HepG2 (cell line): ENCODE data around the gene BRAF. TPM values are rescaled to one million over a fixed set of nuclear protein-coding genes. Genes with fewer than 3 reads are reported as not detected.
A peak's percentile ranks its signal among the peaks of the same experiment; 100 is the strongest.

ENCODE experiments used
- ATM ChIP-seq: fragments of 450-650 bp; IDR thresholded peaks from 2 replicates; pipeline ENCODE4 v1.7.1; 2017; ENCODE audit warnings: mild to moderate bottlenecking, borderline replicate concordance
- BCL3 ChIP-seq: sonication (generic); formaldehyde crosslinking; IDR thresholded peaks from 2 replicates; pipeline ENCODE4 v1.5.1; 2020; ENCODE audit warnings: mild to moderate bottlenecking, missing genetic modification reagents, moderate library complexity
- CEBPG ChIP-seq: IDR thresholded peaks from 2 replicates; pipeline ENCODE4 v1.6.1; 2016
- DNMT1 ChIP-seq: sonication (generic); formaldehyde crosslinking; IDR thresholded peaks from 2 replicates; pipeline ENCODE4 v1.5.1; 2020; ENCODE audit warnings: mild to moderate bottlenecking, missing genetic modification reagents
- GZF1 ChIP-seq: sonication (generic); formaldehyde crosslinking; IDR thresholded peaks from 2 replicates; pipeline ENCODE4 v1.5.1; 2020; ENCODE audit warnings: mild to moderate bottlenecking, missing genetic modification reagents
- KDM5B ChIP-seq: sonication (generic); formaldehyde crosslinking; IDR thresholded peaks from 2 replicates; pipeline ENCODE4 v1.4.0; 2020; ENCODE audit warnings: missing genetic modification reagents, mild to moderate bottlenecking, borderline replicate concordance
- MEIS1 ChIP-seq: sonication (generic); formaldehyde crosslinking; IDR thresholded peaks from 2 replicates; pipeline ENCODE4 v1.9.0; 2021; ENCODE audit warnings: mild to moderate bottlenecking, missing genetic modification reagents, moderate library complexity, borderline replicate concordance
- PBX3 ChIP-seq: sonication (generic); formaldehyde crosslinking; IDR thresholded peaks from 2 replicates; pipeline ENCODE4 v1.8.1; 2023; ENCODE audit warnings: missing genetic modification reagents, inconsistent platforms, borderline replicate concordance
- PITX1 ChIP-seq: sonication (generic); formaldehyde crosslinking; IDR thresholded peaks from 2 replicates; pipeline ENCODE4 v1.5.1; 2020; ENCODE audit warnings: mild to moderate bottlenecking, missing genetic modification reagents
- TARDBP ChIP-seq: sonication (generic); formaldehyde crosslinking; IDR thresholded peaks from 2 replicates; pipeline ENCODE4 v1.8.0; 2022; ENCODE audit warnings: mild to moderate bottlenecking, missing genetic modification reagents
- THRA ChIP-seq: sonication (generic); formaldehyde crosslinking; IDR thresholded peaks from 2 replicates; pipeline ENCODE4 v1.4.0; 2020; ENCODE audit warnings: missing genetic modification reagents, borderline replicate concordance
- ZBTB44 ChIP-seq: sonication (generic); formaldehyde crosslinking; IDR thresholded peaks from 2 replicates; pipeline ENCODE4 v1.4.0; 2020; ENCODE audit warnings: missing genetic modification reagents
- ZFP41 ChIP-seq: sonication (generic); formaldehyde crosslinking; IDR thresholded peaks from 2 replicates; pipeline ENCODE4 v1.4.0; 2020; ENCODE audit warnings: mild to moderate bottlenecking, missing genetic modification reagents, borderline replicate concordance
- ZKSCAN1 ChIP-seq: fragments of 150-350 bp; IDR thresholded peaks from 2 replicates; pipeline ENCODE4 v1.6.1; 2014; ENCODE audit warnings: low read length
- ZNF17 ChIP-seq: sonication (generic); formaldehyde crosslinking; IDR thresholded peaks from 2 replicates; pipeline ENCODE4 v1.5.0; 2020; ENCODE audit warnings: mild to moderate bottlenecking, missing genetic modification reagents
- ZNF205 ChIP-seq: IDR thresholded peaks from 2 replicates; pipeline ENCODE4 v1.6.1; 2018; ENCODE audit warnings: missing biosample characterization, missing genetic modification reagents
- ZNF468 ChIP-seq: sonication (generic); formaldehyde crosslinking; IDR thresholded peaks from 2 replicates; pipeline ENCODE4 v1.8.0; 2022; ENCODE audit warnings: mild to moderate bottlenecking, moderate library complexity, missing genetic modification reagents
- ZNF550 ChIP-seq: sonication (generic); formaldehyde crosslinking; IDR thresholded peaks from 2 replicates; pipeline ENCODE4 v1.4.0; 2020; ENCODE audit warnings: mild to moderate bottlenecking, missing genetic modification reagents, borderline replicate concordance
- ZNF737 ChIP-seq: sonication (generic); formaldehyde crosslinking; IDR thresholded peaks from 2 replicates; pipeline ENCODE4 v1.5.0; 2020; ENCODE audit warnings: missing genetic modification reagents, mild to moderate bottlenecking, borderline replicate concordance
- polyA plus RNA-seq, 8 experiments: library from polyadenylated mRNA; depleted of rRNA in 3 of 8; stranded (reverse) in 7 of 8; unstranded in 1 of 8; fragments of >200 nt; fragmentation: Illumina TruSeq in 4 of 8; extraction: Trizol in 4 of 8; gene quantifications; 2 replicates each; pipeline versions ENCODE4 v1.2.1 to v1.2.3, GENCODE V29; 2011 to 2016; ENCODE audit warnings: low read depth in 4 of 8, missing spikeins in 1 of 8, mixed read lengths in 1 of 8; ENCODE audit not compliant: insufficient read depth in 1 of 8
- total RNA-seq, 5 experiments: library from RNA; depleted of rRNA; stranded (reverse); fragments of >200 nt; fragmentation: Illumina TruSeq; extraction: Trizol; gene quantifications; 2 replicates each; pipeline ENCODE4 v1.2.3, GENCODE V29; 2016; ENCODE audit warnings: low read depth in 1 of 5

The BRAF gene
- total and polyA plus RNA-seq, 2 of the 13 experiments (the other 11 are each of a cell fraction or from before 2014, with no cell fraction given), result 12.5 to 13.4 TPM

- TF ChIP-seq ZBTB44 (CRISPR knock-in tag), result no peak
- no peak for TF ChIP-seq PBX3
- no peak for TF ChIP-seq ZNF17
- no peak for TF ChIP-seq ZNF468 (CRISPR knock-in tag)
- TF ChIP-seq MEIS1 (CRISPR knock-in tag), result no peak
- TF ChIP-seq ZNF550 (CRISPR knock-in tag), result no peak
- TF ChIP-seq ATM, result no peak
- TF ChIP-seq BCL3 (CRISPR knock-in tag), result no peak
- no peak for TF ChIP-seq GZF1 (CRISPR knock-in tag)
- no peak for TF ChIP-seq DNMT1 (CRISPR knock-in tag)
- no peak for TF ChIP-seq ZKSCAN1
- TF ChIP-seq THRA (CRISPR knock-in tag), result peak; percentile 10; the same call in 1 of the 2 replicates
- no peak for TF ChIP-seq TARDBP (CRISPR knock-in tag)
- no peak for TF ChIP-seq ZFP41 (CRISPR knock-in tag)
- peak; percentile 56; the same call in 1 of the 2 replicates for TF ChIP-seq PITX1 (CRISPR knock-in tag)
- peak; percentile 46 for TF ChIP-seq CEBPG (CRISPR knock-in tag)
- no peak for TF ChIP-seq ZNF737 (CRISPR knock-in tag)
- TF ChIP-seq ZNF205 (CRISPR knock-in tag), result no peak
- no peak for TF ChIP-seq KDM5B (CRISPR knock-in tag)
Measured at GRCh38 chr7:140924821-140925421, at the start of gene BRAF (continued).
